NT2/D1 (cell line): Measurements from ENCODE around the gene TRABD.

Experiments used
- SUZ12 ChIP-seq: IDR thresholded peaks from 2 replicates; pipeline ENCODE4 v1.6.1; 2011; ENCODE audit not compliant: insufficient read length, insufficient read depth; ENCODE audit errors: extremely low read depth
- YY1 ChIP-seq: IDR thresholded peaks from 2 replicates; pipeline ENCODE4 v1.6.1; 2011; ENCODE audit not compliant: insufficient read length, insufficient read depth
- ZNF274 ChIP-seq: IDR thresholded peaks from 2 replicates; pipeline ENCODE4 v1.6.1; 2011; ENCODE audit warnings: mild to moderate bottlenecking, low read depth, low read length

DNA sequence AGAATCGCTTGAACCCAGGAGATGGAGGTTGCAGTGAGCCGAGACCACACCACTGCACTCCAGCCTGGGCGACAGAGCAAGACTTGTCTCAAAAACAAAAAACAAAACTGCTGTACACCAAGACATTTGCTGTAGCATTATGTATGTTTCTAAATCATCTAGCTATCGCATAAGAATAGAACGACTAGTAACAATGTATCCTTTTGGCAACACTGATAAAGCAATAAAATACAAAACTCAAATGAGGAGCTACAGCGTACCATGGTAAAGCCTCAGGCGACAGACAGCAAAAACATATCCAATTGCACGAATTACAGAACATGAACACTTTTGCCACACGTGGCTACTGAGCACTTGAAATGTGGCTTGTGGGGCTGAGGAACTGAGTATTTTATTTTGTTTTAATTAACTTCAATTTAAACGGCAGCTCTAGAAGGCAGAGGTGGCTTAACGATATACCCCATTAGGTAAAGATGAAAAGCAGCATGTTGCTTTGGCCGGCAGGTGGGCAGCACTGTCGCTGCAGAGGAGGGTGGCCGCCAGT lies 56.8 kb downstream of the TRABD start:
- TF ChIP-seq YY1, result no peak
- TF ChIP-seq SUZ12, result no peak
- TF ChIP-seq ZNF274, result no peak
